Anterior cingulate cortex (tissue), 58 donors: ENCODE results near the gene SCAF1.

Experiments
- DNase-seq, 58 donors: peaks; one replicate each; lab custom pipeline; 2025; lab: John Stamatoyannopoulos, UW

Gene SCAF1

GRCh38 chr19:49701271-49701786 lies 59.3 kb downstream of the SCAF1 start:
- no peak for DNase-seq

GRCh38 chr19:49704888-49705642 lies 63.1 kb downstream of the SCAF1 start:
- DNase-seq: no peak

GRCh38 chr19:49705919-49706318 lies 63.9 kb downstream of the SCAF1 start:
- DNase-seq: no peak
